RWPE1 (cell line): ENCODE measurements around the gene TNS1.

Experiments
- CTCF ChIA-PET: fragments of 350-600 bp; sonication (Branson Sonifier 250); formaldehyde crosslinking; extraction: SDS; loops from one replicate; lab custom pipeline; 2021; lab: Yijun Ruan, JAX
- POLR2A ChIA-PET: fragments of 400-600 bp; formaldehyde crosslinking; extraction: SDS; loops from one replicate; lab custom pipeline; 2020; ENCODE audit warnings: antibody characterized with exemption; ENCODE audit not compliant: low non-redundant PET; lab: Yijun Ruan, JAX
- DNase-seq: peaks from one replicate; pipeline ENCODE4 v3.0.0; 2012; ENCODE audit warnings: low spot score
- H3K27ac ChIP-seq: fragments of 450-650 bp; 2 replicates; pipeline ENCODE4 v1.5.1; 2017
- CTCF ChIP-seq: fragments of 450-650 bp; conservative IDR thresholded peaks from 2 replicates; pipeline ENCODE4 v1.5.1; 2017; ENCODE audit warnings: low read depth, mild to moderate bottlenecking

TNS1 gene

GRCh38 chr2:217954051-217954450 is 48.7 kb downstream of the TNS1 start:
- POLR2A ChIA-PET, result no interaction called here

DNA sequence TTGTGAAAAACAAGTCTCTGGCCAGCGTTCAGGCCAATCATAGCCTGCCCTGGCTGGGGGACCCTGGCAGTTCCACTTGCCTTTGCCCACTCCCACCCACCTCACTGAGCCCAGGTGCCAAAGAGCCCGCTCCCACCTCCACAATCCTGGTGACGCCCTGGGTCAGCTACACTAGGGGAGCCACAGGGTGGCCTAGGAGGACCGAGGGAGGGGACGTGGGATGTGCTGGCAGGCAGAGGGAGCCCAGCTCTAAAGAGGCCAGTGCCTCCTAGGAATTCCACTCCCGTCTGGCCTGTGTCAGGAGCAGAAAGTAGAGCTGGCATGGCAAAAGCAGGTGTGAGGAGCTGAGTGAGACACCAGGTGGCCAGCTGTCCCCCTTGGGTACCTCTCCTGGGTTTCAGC is 49.3 kb downstream of the TNS1 start:
- CTCF ChIA-PET, result interaction anchor here (0.7 kb wide), 1 partner anchor 22 kb away, joined by 3 read pairs; no protein-coding TSS in a partner anchor
- POLR2A ChIA-PET, result no interaction called here
- H3K27ac ChIP-seq, result no peak overlapping the region; the same call in 1 of the 2 replicates
- DNase-seq, result no peak
- no peak for TF ChIP-seq CTCF

More at GRCh38 chr2:217954051-217954450, 48.7 kb downstream of the TNS1 start:
- no peak for DNase-seq
- H3K27ac ChIP-seq, result no peak overlapping the region; the same call in 1 of the 2 replicates
- CTCF ChIA-PET, result interaction anchor here (0.6 to 0.7 kb wide), 2 partner anchors 23 to 55 kb away, joined by 3 read pairs; no protein-coding TSS in a partner anchor
- TF ChIP-seq CTCF, result no peak

GRCh38 chr2:217953011-217953481 is 49.7 kb downstream of the TNS1 start:
- ChIA-PET POLR2A (no interaction called here), CTCF (interaction anchor here (0.6 kb wide), 1 partner anchor 117 kb away, joined by 3 read pairs; no protein-coding TSS in a partner anchor)
- no peak for DNase-seq
- H3K27ac ChIP-seq, result no peak overlapping the region; the same call in 1 of the 2 replicates
- no peak for TF ChIP-seq CTCF

DNA sequence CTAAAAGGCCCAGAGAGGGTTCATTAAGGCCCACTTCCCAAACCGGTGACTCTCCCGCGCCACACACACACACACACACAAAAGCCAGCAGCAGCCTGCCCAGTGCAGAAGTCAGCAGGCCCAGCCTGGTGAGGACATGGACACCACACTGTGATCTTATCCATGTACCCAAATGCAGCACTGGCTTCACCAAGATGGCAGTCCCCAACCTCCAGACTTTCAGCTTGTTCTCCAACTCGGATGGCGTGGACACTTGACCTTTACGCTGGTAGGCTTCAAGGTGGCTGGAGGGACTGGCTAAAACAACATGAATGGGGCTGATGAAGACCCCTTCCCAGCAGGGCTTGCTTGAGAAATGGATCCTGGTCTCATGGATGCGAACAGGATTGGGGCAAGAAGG is 50.4 kb downstream of the TNS1 start:
- no peak overlapping the region for H3K27ac ChIP-seq
- no peak for TF ChIP-seq CTCF
- DNase-seq, result no peak
- POLR2A ChIA-PET, result no interaction called here
- CTCF ChIA-PET, result no interaction called here

DNA sequence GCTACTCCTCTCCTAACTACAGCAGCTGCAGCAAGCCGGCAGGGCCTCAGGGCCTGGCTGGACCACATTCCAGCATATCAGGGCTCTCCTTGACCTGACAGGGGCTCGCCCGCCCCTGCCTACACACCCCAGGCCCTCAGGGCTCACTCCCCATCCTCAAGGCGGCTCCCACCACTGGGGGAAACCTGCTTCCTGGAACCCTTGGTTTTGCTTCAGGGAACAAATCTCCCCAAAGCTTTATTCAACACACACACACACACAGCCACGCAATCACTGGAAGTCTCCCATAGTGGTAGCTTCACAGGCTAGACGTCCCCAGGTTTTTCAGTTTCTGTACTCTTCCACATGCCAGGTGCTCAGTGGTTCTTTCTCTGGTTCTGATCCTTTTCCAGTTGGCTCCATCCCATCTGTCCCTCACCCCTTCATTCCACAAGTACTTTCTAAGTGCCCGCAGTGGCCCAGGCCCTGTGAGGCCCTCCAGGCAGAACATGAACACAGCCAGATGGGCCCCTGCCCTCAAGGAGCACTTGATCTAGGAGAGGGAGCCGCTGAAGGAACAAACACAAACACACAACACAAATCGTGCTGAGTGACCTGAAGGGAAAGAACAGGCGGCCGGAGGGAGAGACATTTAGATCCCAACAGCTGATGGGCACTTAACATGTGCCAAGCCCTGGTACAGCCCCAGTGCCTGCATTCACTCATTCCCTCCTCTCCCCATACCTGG is 51.1 kb downstream of the TNS1 start:
- no peak for TF ChIP-seq CTCF
- POLR2A ChIA-PET, result no interaction called here
- CTCF ChIA-PET, result no interaction called here
- DNase-seq, result no peak
- no peak overlapping the region for H3K27ac ChIP-seq

DNA sequence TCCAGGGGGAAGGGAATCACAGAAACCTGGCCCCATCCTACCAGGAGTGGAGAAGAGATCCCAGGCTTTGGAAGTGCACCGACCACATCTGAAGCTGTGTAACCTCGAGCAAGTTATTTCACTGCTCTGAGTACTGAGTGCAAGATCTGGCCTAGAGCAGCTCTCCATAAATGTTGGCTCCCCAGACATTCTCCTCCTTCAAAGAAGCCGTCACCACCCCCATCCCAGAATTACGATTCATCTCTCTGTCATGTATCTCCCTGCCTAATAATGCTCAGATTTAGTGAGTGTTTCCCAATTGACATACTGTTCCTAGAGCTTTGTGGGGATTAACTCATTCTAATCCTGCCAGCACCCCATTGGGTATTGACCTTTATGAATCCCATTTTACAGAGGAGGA is 51.7 kb downstream of the TNS1 start:
- CTCF ChIA-PET, result no interaction called here
- H3K27ac ChIP-seq, result 0 out of 2 replicates have a peak overlapping the region, but pooled peaks have one; percentile 5
- no peak for TF ChIP-seq CTCF
- POLR2A ChIA-PET, result no interaction called here
- no peak for DNase-seq
